ENCODE data around the gene TMEM38A. TPM values are rescaled to one million over a fixed set of nuclear protein-coding genes. Genes with fewer than 3 reads are reported as not detected.
A peak's percentile ranks its signal among the peaks of the same experiment; 100 is the strongest.
"Not testable (repeated sequence)": the region's sequence is repeated elsewhere in the genome, so short reads cannot be mapped to it uniquely, and the experiment has no call there.

TMEM38A gene
- total RNA-seq, 1 donor from 2014 or later = 0.96 TPM

- DNase-seq (ENCODE audit: low spot score) = no peak
- peaks cover 85% of the 10 kb centered on the region for H3K36me3 Mint-ChIP-seq (ENCODE audit: low read depth)
- H3K9me3 Mint-ChIP-seq = no peaks in the 10 kb centered on the region
- no peak overlapping the region for H3K27ac Mint-ChIP-seq
- H3K4me1 Mint-ChIP-seq (ENCODE audit: low read depth) = peaks cover 2% of the 10 kb centered on the region
- no peak overlapping the region for H3K4me3 Mint-ChIP-seq (ENCODE audit: low read depth)
- intact Hi-C loops (cut with micrococcal nuclease) = no loop called here
- no peaks in the 10 kb centered on the region for H3K27me3 Mint-ChIP-seq (ENCODE audit: low read depth)
Observed at GRCh38 chr19:16649734-16650133, 11.2 kb upstream of the TMEM38A start.

DNA sequence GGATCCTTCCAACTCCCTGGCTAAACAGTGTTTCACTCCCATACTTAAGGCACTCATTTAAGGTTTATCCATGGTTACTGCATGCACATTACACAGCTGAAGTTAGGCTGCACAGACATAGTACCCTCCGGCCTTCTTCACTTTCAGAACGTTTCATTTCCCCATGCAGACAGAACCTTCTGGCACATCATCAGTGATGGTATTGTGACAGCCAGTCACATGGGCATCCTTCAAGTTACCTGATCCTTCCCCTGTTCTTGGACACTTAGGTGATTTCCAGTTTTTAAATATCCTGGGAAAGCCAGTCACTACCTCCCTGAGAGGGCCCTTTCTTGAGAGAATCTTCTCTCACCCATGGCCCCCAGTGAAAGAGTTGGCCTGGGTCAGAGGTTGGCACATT, 10.1 kb upstream of the TMEM38A start:
- intact Hi-C loops (cut with micrococcal nuclease) = no loop called here
- no peak overlapping the region for H3K27ac Mint-ChIP-seq
- H3K36me3 Mint-ChIP-seq (ENCODE audit: low read depth) = peaks cover 84% of the 10 kb centered on the region
- DNase-seq (ENCODE audit: low spot score) = no peak
- H3K9me3 Mint-ChIP-seq = no peaks in the 10 kb centered on the region
- H3K4me3 Mint-ChIP-seq (ENCODE audit: low read depth) = no peak overlapping the region
- no peaks in the 10 kb centered on the region for H3K27me3 Mint-ChIP-seq (ENCODE audit: low read depth)
- H3K4me1 Mint-ChIP-seq (ENCODE audit: low read depth) = peaks cover 2% of the 10 kb centered on the region

DNA sequence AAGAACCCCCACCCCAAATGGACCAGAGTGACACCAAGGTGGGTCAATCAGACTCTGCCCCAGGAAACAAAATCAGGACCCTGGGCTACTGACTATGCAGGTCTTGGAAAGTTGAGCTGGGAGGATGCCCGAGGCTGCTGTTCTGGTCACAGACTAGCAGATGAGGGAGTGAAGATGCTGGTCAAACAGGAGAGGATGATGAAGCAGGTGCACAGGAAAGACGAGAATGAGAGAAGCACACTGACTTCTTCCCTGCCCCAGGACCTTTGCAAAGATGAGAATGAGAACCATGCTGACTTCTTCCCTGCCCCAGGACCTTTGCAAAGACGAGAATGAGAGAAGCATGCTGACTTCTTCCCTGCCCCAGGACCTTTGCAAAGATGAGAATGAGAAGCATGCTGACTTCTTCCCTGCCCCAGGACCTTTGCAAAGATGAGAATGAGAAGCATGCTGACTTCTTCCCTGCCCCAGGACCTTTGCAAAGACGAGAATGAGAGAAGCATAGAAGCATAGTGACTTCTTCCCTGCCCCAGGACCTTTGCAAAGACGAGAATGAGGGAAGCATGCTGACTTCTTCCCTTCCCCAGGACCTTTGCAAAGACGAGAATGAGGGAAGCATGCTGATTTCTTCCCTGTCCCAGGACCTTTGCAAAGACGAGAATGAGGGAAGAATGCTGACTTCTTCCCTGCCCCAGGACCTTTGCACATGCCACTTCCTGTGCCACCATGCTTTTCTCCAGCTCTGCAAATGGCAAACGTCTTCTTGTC, 9.3 kb upstream of the TMEM38A start:
- peaks cover 83% of the 10 kb centered on the region for H3K36me3 Mint-ChIP-seq (ENCODE audit: low read depth)
- H3K4me1 Mint-ChIP-seq (ENCODE audit: low read depth); intact Hi-C loops (cut with micrococcal nuclease); H3K27ac Mint-ChIP-seq; DNase-seq (ENCODE audit: low spot score); H3K4me3 Mint-ChIP-seq (ENCODE audit: low read depth); H3K27me3 Mint-ChIP-seq (ENCODE audit: low read depth); H3K9me3 Mint-ChIP-seq: not testable (repeated sequence)

GRCh38 chr19:16652854-16653253, 8.1 kb upstream of the TMEM38A start:
- peaks cover 85% of the 10 kb centered on the region for H3K36me3 Mint-ChIP-seq (ENCODE audit: low read depth)

DNA sequence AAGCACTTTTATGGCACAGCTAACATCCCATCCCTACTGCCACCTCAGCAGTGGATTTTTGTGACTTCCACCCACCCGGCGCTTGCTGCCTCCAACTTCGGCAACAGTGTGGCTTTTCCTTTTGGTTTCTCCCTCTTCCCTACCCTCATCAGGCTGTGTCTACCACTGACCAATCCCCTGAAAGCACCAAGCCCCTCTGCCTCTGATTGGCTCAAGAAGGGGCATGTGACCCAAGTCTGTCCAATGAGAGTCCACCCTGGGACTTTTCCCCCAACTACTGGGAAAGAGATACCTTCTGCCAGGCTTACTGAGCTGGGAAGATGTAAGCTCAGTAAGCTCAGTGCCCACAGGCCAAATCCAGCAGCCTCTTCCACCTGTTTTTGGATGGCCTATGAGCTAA, 6.8 kb upstream of the TMEM38A start:
- Mint-ChIP-seq H3K36me3 (ENCODE audit: low read depth) (peaks cover 87% of the 10 kb centered on the region), H3K27me3 (ENCODE audit: low read depth) (no peaks in the 10 kb centered on the region), H3K4me3 (ENCODE audit: low read depth) (no peak overlapping the region), H3K4me1 (ENCODE audit: low read depth) (peaks cover 17% of the 10 kb centered on the region), H3K27ac (no peak overlapping the region), H3K9me3 (no peaks in the 10 kb centered on the region)
- no peak for DNase-seq (ENCODE audit: low spot score)
- intact Hi-C loops (cut with micrococcal nuclease) = no loop called here

More at GRCh38 chr19:16652854-16653253, 8.1 kb upstream of the TMEM38A start:
- H3K4me3 Mint-ChIP-seq (ENCODE audit: low read depth) = no peak overlapping the region
- intact Hi-C loops (cut with micrococcal nuclease) = no loop called here
- H3K27ac Mint-ChIP-seq = no peak overlapping the region
- H3K27me3 Mint-ChIP-seq (ENCODE audit: low read depth) = no peaks in the 10 kb centered on the region
- H3K9me3 Mint-ChIP-seq = no peaks in the 10 kb centered on the region
- H3K4me1 Mint-ChIP-seq (ENCODE audit: low read depth) = peaks cover 11% of the 10 kb centered on the region
- no peak for DNase-seq (ENCODE audit: low spot score)

DNA sequence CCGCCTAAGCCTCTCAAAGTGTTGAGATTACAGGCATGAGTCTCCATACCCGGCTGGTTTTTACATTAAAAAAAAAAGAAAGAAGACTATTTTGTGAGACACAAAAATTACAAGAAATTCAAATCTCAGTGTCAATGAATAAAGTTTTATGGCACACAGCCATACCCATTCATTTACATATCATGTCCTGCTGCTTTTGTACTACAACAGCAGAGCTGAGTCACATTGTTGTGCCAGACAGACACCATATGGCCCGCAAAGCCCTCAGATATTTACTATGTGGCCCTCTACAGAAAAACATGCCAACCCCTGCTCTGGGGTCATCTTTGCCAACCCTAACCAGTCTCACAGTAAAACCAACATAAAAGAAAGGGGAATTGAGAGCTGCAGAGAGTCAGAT, 6.3 kb upstream of the TMEM38A start:
- no peak for DNase-seq (ENCODE audit: low spot score)
- intact Hi-C loops (cut with micrococcal nuclease) = no loop called here
- H3K4me1 Mint-ChIP-seq (ENCODE audit: low read depth) = peaks cover 17% of the 10 kb centered on the region
- no peaks in the 10 kb centered on the region for H3K9me3 Mint-ChIP-seq
- H3K27ac Mint-ChIP-seq = no peak overlapping the region
- H3K4me3 Mint-ChIP-seq (ENCODE audit: low read depth) = no peak overlapping the region
- H3K27me3 Mint-ChIP-seq (ENCODE audit: low read depth) = no peaks in the 10 kb centered on the region
- peaks cover 83% of the 10 kb centered on the region for H3K36me3 Mint-ChIP-seq (ENCODE audit: low read depth)

DNA sequence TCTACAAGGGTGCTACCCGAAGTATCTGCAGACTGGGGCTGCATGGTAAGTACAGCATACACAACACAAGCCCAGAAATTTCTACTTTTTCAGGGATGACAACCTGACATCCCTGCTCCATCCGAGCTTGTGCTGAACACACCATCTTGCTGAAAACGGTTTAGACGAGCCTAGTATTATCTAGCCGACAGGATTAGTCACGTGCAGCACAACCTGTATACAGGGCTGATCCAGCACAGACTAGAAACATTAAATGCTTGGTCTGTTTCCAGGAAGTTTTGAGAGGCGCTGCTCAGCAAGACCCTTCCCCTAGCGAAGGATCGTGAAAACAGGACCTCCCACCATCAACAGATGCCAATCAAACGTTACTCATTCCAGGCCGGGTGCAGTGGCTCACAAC, 5.2 kb upstream of the TMEM38A start:
- Mint-ChIP-seq H3K9me3 (no peaks in the 10 kb centered on the region), H3K27ac (no peak overlapping the region), H3K27me3 (ENCODE audit: low read depth) (no peaks in the 10 kb centered on the region), H3K4me1 (ENCODE audit: low read depth) (peaks cover 15% of the 10 kb centered on the region), H3K36me3 (ENCODE audit: low read depth) (peaks cover 73% of the 10 kb centered on the region), H3K4me3 (ENCODE audit: low read depth) (no peak overlapping the region)
- intact Hi-C loops (cut with micrococcal nuclease) = no loop called here
- DNase-seq (ENCODE audit: low spot score) = no peak

GRCh38 chr19:16657384-16657783, 3.6 kb upstream of the TMEM38A start:
- Mint-ChIP-seq H3K4me1 (ENCODE audit: low read depth) (peaks cover 23% of the 10 kb centered on the region), H3K9me3 (no peaks in the 10 kb centered on the region), H3K36me3 (ENCODE audit: low read depth) (peaks cover 58% of the 10 kb centered on the region), H3K4me3 (ENCODE audit: low read depth) (peak overlapping the region; percentile 10), H3K27me3 (ENCODE audit: low read depth) (no peaks in the 10 kb centered on the region), H3K27ac (no peak overlapping the region)
- intact Hi-C loops (cut with micrococcal nuclease) = no loop called here
- DNase-seq (ENCODE audit: low spot score) = no peak

- Mint-ChIP-seq H3K27me3 (ENCODE audit: low read depth) (no peaks in the 10 kb centered on the region), H3K4me3 (ENCODE audit: low read depth) (peak overlapping the region; percentile 97), H3K9me3 (no peaks in the 10 kb centered on the region), H3K4me1 (ENCODE audit: low read depth) (peaks cover 32% of the 10 kb centered on the region), H3K36me3 (ENCODE audit: low read depth) (peaks cover 38% of the 10 kb centered on the region), H3K27ac (peak overlapping the region; percentile 96)
- intact Hi-C loops (cut with micrococcal nuclease) = no loop called here
- no peak for DNase-seq (ENCODE audit: low spot score)
Observed at GRCh38 chr19:16659464-16659831, 1.5 kb upstream of the TMEM38A start.

DNA sequence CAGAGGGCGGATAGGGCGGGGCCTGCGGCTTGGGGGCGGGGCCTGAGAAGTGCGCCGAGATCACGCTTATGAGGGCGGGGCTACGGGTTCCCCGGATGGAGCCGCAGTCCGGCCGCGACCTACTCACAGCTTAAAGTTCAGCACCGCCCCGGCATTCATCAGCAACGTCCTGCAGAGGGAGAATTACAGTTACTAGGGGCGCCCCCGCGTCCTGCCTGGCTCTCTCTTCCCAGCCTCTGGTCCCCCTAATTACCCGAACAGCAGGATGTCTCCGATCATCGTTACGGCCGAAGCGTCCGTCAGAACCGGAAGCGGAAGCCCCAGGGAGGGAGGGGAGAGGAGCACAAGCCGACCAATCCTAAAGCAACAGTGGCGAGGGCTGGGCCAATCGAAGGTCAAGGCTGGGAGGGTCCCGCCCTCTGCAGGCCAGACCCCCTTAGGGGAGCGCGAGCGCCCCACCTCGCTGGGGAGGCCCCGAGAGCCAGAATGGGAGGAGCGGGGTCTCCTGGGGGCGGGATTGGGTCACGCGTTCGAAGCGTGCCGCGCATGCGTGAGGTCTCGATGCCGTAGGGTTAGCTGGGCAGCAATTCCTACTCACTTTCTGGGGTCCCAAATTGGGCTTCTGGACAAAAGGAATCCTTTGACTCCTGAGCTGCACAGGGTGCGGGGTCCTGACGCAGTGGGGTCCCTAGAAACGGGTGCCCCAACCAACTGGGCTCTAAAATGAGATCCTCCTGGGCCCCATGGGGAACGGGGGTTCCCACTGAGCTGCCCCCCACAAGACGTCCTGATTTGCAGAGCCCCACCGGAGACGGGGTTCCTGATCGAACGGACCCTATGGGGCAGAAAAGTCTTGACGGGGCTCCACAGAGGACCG, 869 bp upstream of the TMEM38A start, which contains the start of gene SMIM7:
TSS of gene SMIM7 (minus strand) at position 313 of the 877 bp plus-strand sequence. CDS start at position 279, 34 bp downstream.
- Mint-ChIP-seq H3K9me3 (no peaks in the 10 kb centered on the region), H3K27me3 (ENCODE audit: low read depth) (no peaks in the 10 kb centered on the region), H3K36me3 (ENCODE audit: low read depth) (peaks cover 32% of the 10 kb centered on the region), H3K27ac (peak within 1 kb of the TSS; percentile 96), H3K4me3 (ENCODE audit: low read depth) (peak within 1 kb of the TSS; percentile 97), H3K4me1 (ENCODE audit: low read depth) (peaks cover 32% of the 10 kb centered on the region)
- intact Hi-C loops (cut with micrococcal nuclease) = loop anchor here (1.0 kb wide), 1 partner anchor 32 kb away; the partner anchor contains the start of gene MED26
- peak; percentile 98 for DNase-seq (ENCODE audit: low spot score)

DNA sequence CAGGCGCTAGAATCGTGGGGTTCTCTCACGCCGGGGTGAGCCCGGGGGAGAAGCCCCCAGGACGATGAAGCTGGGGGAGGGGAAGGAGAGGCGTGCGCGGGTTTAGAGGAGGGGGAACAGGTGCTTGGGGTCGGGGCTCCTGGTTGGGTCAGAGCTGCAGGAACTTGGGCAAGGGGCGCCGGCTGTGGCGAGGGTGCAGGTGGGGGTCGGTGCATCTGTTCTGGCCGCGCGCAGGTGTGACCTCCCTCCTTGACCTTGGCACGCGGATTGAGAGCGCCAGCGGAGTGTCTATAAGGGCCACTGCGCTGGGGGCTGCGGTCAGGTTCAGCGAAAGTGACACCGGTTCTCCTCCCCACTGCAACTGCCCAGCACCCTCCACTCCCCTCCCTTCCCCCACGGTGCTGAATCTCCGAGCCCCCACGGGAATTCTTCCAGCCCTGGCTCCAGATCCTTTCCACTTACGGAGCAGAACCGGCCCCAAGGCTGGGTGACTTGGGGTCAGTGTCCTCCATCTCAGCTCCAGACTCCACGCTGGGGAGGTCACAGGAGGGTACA, 618 bp downstream of the TMEM38A start:
- Mint-ChIP-seq H3K27ac (peak overlapping the region; percentile 58), H3K9me3 (no peaks in the 10 kb centered on the region), H3K4me3 (ENCODE audit: low read depth) (peak overlapping the region; percentile 77), H3K27me3 (ENCODE audit: low read depth) (no peaks in the 10 kb centered on the region), H3K36me3 (ENCODE audit: low read depth) (peaks cover 20% of the 10 kb centered on the region), H3K4me1 (ENCODE audit: low read depth) (peaks cover 30% of the 10 kb centered on the region)
- DNase-seq (ENCODE audit: low spot score) = no peak
- intact Hi-C loops (cut with micrococcal nuclease) = no loop called here

GRCh38 chr19:16668176-16668575, 7.2 kb downstream of the TMEM38A start:
- H3K27me3 Mint-ChIP-seq (ENCODE audit: low read depth) = no peaks in the 10 kb centered on the region
- DNase-seq (ENCODE audit: low spot score) = no peak
- H3K36me3 Mint-ChIP-seq (ENCODE audit: low read depth) = no peaks in the 10 kb centered on the region
- intact Hi-C loops (cut with micrococcal nuclease) = no loop called here
- no peak overlapping the region for H3K27ac Mint-ChIP-seq
- no peaks in the 10 kb centered on the region for H3K9me3 Mint-ChIP-seq
- H3K4me1 Mint-ChIP-seq (ENCODE audit: low read depth) = peaks cover 5% of the 10 kb centered on the region
- H3K4me3 Mint-ChIP-seq (ENCODE audit: low read depth) = no peak overlapping the region

- H3K27me3 Mint-ChIP-seq (ENCODE audit: low read depth); H3K4me1 Mint-ChIP-seq (ENCODE audit: low read depth); H3K9me3 Mint-ChIP-seq; H3K4me3 Mint-ChIP-seq (ENCODE audit: low read depth); H3K27ac Mint-ChIP-seq; DNase-seq (ENCODE audit: low spot score); intact Hi-C loops (cut with micrococcal nuclease); H3K36me3 Mint-ChIP-seq (ENCODE audit: low read depth): not testable (repeated sequence)
Observed at GRCh38 chr19:16668702-16669101, 7.8 kb downstream of the TMEM38A start.

Measured in activated T-helper 2 cell treated with anti-CD3 and anti-CD28 coated beads, Interferon-gamma antibody, Interleukin-2, Interleukin-4, amounts not matched to agents 10 μg/mL and 5 μg/mL and 100 μg/mL, durations not matched to agents 14 hours and 24 hours and 36 hours (primary cell).